ENCODE data around the gene ARPC5. TPM values are rescaled to one million over a fixed set of nuclear protein-coding genes. Genes with fewer than 3 reads are reported as not detected.
A peak's percentile ranks its signal among the peaks of the same experiment; 100 is the strongest.

ARPC5 gene
- total and polyA plus RNA-seq, 2 donors from 2014 or later: 75.9 to 107 TPM

DNA sequence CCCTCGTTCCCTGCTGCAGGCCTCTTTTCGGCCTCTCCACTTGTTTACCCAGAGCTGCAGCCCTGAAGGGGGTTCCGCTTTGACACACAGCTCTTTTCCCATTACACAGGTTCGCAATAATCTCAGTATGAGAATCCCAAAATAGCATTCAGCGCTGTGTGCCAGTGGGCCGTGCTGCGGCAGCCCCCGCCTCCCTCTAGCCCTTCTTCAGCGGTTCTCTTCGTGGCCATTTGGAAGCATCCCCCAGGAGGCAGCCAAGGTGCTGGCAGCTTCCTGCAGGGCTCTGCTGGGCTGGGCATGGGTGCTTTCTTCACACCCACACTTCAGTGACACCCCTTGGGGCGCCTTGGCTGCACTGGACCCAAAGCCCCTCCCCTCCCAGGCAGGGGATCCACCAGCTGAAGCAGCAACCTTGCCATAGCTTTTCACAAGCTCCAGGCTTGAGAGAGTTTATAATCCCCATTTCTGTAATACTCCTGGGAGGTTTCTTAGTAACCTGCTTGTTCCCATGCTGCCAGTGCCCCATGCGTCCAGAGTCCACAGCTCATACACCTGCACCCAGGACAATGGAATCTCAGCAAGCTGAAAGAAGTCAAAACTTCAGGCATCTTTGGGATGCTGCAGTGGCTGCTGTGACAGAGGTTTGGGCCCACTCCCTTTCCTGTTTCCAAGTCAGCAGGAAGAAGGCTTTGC is 53.4 kb downstream of the ARPC5 start:
- FAIRE-seq: no peak
- DNase-seq: no peak
- Histone ChIP-seq H3K27me3 (ENCODE audit: control insufficient read depth, insufficient read depth, low read length) (no peaks in the 10 kb centered on the region), H3K4me1 (ENCODE audit: control insufficient read depth in 2 of 3, insufficient read depth in 2 of 3, low read depth in 1 of 3, low read length in 3 of 3) (no peaks in the 10 kb centered on the region), H3K27ac (ENCODE audit: low read depth in 2 of 2, low read length in 2 of 2) (no peak overlapping the region), H3K36me3 (ENCODE audit: control insufficient read depth in 2 of 3, insufficient read depth in 3 of 3, low read length in 3 of 3) (no peaks in the 10 kb centered on the region), H3K9me3 (ENCODE audit: control insufficient read depth in 2 of 3, insufficient read depth in 1 of 3, low read length in 3 of 3) (no peaks in the 10 kb centered on the region), H3K4me3 (ENCODE audit: low read length in 3 of 3) (no peak overlapping the region), H3K9ac (ENCODE audit: low read length in 3 of 3) (no peak overlapping the region)
- intact Hi-C loops (cut with DNase I): no loop called here
- TF ChIP-seq, protein P1, sequence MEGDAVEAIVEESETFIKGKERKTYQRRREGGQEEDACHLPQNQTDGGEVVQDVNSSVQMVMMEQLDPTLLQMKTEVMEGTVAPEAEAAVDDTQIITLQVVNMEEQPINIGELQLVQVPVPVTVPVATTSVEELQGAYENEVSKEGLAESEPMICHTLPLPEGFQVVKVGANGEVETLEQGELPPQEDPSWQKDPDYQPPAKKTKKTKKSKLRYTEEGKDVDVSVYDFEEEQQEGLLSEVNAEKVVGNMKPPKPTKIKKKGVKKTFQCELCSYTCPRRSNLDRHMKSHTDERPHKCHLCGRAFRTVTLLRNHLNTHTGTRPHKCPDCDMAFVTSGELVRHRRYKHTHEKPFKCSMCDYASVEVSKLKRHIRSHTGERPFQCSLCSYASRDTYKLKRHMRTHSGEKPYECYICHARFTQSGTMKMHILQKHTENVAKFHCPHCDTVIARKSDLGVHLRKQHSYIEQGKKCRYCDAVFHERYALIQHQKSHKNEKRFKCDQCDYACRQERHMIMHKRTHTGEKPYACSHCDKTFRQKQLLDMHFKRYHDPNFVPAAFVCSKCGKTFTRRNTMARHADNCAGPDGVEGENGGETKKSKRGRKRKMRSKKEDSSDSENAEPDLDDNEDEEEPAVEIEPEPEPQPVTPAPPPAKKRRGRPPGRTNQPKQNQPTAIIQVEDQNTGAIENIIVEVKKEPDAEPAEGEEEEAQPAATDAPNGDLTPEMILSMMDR (IDR thresholded peaks at IDR 0.05; ENCODE audit: borderline replicate concordance, extremely low read depth, insufficient read depth): no peak

DNA sequence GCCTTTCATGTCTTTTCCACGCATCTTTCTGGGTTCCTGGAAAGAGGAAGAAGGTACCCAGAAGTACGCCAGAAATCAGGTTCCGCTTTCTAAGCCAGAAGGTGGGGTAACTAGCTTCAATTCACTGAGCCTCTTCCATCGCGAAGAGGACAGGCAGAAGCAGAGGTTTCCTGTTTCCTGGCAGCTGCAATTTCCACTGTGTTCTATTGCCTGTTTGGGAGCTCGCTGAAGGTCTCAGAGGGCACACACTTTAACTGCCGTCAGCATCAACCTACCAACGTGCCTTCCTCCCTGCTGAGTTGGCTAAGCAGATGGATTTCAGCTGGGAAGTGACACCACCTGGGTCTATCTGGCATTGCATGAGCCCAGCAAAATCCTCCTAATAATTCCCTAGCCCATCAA is 55.3 kb downstream of the ARPC5 start:
- H3K27me3 ChIP-seq (ENCODE audit: control insufficient read depth, insufficient read depth, low read length): no peaks in the 10 kb centered on the region
- H3K9me3 ChIP-seq (ENCODE audit: control insufficient read depth in 2 of 3, insufficient read depth in 1 of 3, low read length in 3 of 3): no peaks in the 10 kb centered on the region
- H3K36me3 ChIP-seq (ENCODE audit: control insufficient read depth in 2 of 3, insufficient read depth in 3 of 3, low read length in 3 of 3): no peaks in the 10 kb centered on the region
- no peak overlapping the region for H3K4me3 ChIP-seq (ENCODE audit: low read length in 3 of 3)
- TF ChIP-seq, protein P1 (IDR thresholded peaks at IDR 0.05; ENCODE audit: borderline replicate concordance, extremely low read depth, insufficient read depth): peak; percentile 36
- DNase-seq (peak in 4 of 5 donors; percentile 63 to 81 (median 76)), FAIRE-seq (no peak)
- intact Hi-C loops (cut with DNase I): no loop called here
- no peak overlapping the region for H3K9ac ChIP-seq (ENCODE audit: low read length in 3 of 3)
- no peaks in the 10 kb centered on the region for H3K4me1 ChIP-seq (ENCODE audit: control insufficient read depth in 2 of 3, insufficient read depth in 2 of 3, low read depth in 1 of 3, low read length in 3 of 3)
- H3K27ac ChIP-seq (ENCODE audit: low read depth in 2 of 2, low read length in 2 of 2): no peak overlapping the region

DNA sequence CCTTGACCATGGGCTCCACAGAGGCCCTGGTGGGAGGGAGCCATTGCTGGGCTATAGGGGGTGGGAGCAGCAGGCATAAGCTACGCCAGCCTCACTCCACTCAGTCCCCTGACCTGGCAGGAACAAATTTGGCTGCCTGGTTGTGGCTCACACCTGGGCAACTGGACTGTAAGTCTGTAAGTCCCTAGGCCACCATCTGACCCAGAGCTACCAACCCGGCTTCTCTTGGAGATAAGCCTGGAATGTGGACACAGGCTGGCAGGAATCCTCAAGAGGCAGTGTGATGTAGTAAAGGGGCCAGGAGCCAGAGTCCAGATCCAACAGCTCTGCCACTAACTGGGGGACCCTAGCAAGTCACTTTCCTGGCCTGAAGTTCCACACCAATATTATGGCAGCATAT is 56.7 kb downstream of the ARPC5 start:
- no peak overlapping the region for H3K4me3 ChIP-seq (ENCODE audit: low read length in 3 of 3)
- H3K27ac ChIP-seq (ENCODE audit: low read depth in 2 of 2, low read length in 2 of 2): no peak overlapping the region
- intact Hi-C loops (cut with DNase I): no loop called here
- DNase-seq: no peak
- H3K36me3 ChIP-seq (ENCODE audit: control insufficient read depth in 2 of 3, insufficient read depth in 3 of 3, low read length in 3 of 3): no peaks in the 10 kb centered on the region
- TF ChIP-seq, protein P1 (IDR thresholded peaks at IDR 0.05; ENCODE audit: borderline replicate concordance, extremely low read depth, insufficient read depth): no peak
- no peaks in the 10 kb centered on the region for H3K4me1 ChIP-seq (ENCODE audit: control insufficient read depth in 2 of 3, insufficient read depth in 2 of 3, low read depth in 1 of 3, low read length in 3 of 3)
- H3K9ac ChIP-seq (ENCODE audit: low read length in 3 of 3): no peak overlapping the region
- no peaks in the 10 kb centered on the region for H3K27me3 ChIP-seq (ENCODE audit: control insufficient read depth, insufficient read depth, low read length)
- H3K9me3 ChIP-seq (ENCODE audit: control insufficient read depth in 2 of 3, insufficient read depth in 1 of 3, low read length in 3 of 3): no peaks in the 10 kb centered on the region
- FAIRE-seq: no peak
